Measurements from ENCODE around the gene SNTG2.
"Not testable (repeated sequence)": the region's sequence is repeated elsewhere in the genome, so short reads cannot be mapped to it uniquely, and the experiment has no call there.

Gene SNTG2

GRCh38 chr2:1091895-1092585, 141.4 kb downstream of the SNTG2 start:
- no peak overlapping the region for H3K27ac Mint-ChIP-seq
- H3K9me3 Mint-ChIP-seq = no peaks in the 10 kb centered on the region
- H3K4me3 Mint-ChIP-seq = no peak overlapping the region
- peaks cover 0 to 2% of the 10 kb centered on the region in 2 donors for H3K4me1 Mint-ChIP-seq (ENCODE audit: low read depth in 2 of 2)
- no peak for DNase-seq
- no peak for ATAC-seq (replicated peaks)
- peaks cover 7 to 8% of the 10 kb centered on the region in 2 donors for H3K27me3 Mint-ChIP-seq
- H3K36me3 Mint-ChIP-seq (ENCODE audit: insufficient read depth) = no peaks in the 10 kb centered on the region

- not testable (repeated sequence) for H3K36me3 Mint-ChIP-seq (ENCODE audit: insufficient read depth); H3K4me3 Mint-ChIP-seq; H3K4me1 Mint-ChIP-seq (ENCODE audit: low read depth in 2 of 2); ATAC-seq (replicated peaks); H3K27me3 Mint-ChIP-seq; H3K9me3 Mint-ChIP-seq; DNase-seq; H3K27ac Mint-ChIP-seq
Measured at GRCh38 chr2:1093668-1094067, 143.0 kb downstream of the SNTG2 start.

- Mint-ChIP-seq H3K9me3 (no peaks in the 10 kb centered on the region), H3K4me3 (no peak overlapping the region), H3K36me3 (ENCODE audit: insufficient read depth) (no peaks in the 10 kb centered on the region), H3K27me3 (peaks cover 0 to 4% of the 10 kb centered on the region in 2 donors), H3K27ac (no peak overlapping the region), H3K4me1 (ENCODE audit: low read depth in 2 of 2) (peaks cover 0 to 2% of the 10 kb centered on the region in 2 donors)
- ATAC-seq (replicated peaks) (no peak), DNase-seq (no peak)
Measured at GRCh38 chr2:1097101-1097500, 146.5 kb downstream of the SNTG2 start.

GRCh38 chr2:1099418-1099817, 148.8 kb downstream of the SNTG2 start:
- Mint-ChIP-seq H3K36me3 (ENCODE audit: insufficient read depth) (no peaks in the 10 kb centered on the region), H3K4me1 (ENCODE audit: low read depth in 2 of 2) (no peaks in the 10 kb centered on the region), H3K9me3 (no peaks in the 10 kb centered on the region), H3K4me3 (no peak overlapping the region), H3K27ac (no peak overlapping the region), H3K27me3 (peaks cover 0 to 5% of the 10 kb centered on the region in 2 donors)
- ATAC-seq (replicated peaks) (no peak), DNase-seq (no peak)

GRCh38 chr2:1101011-1101782, 150.5 kb downstream of the SNTG2 start:
- no peaks in the 10 kb centered on the region for H3K4me1 Mint-ChIP-seq (ENCODE audit: low read depth in 2 of 2)
- H3K9me3 Mint-ChIP-seq = no peaks in the 10 kb centered on the region
- H3K36me3 Mint-ChIP-seq (ENCODE audit: insufficient read depth) = no peaks in the 10 kb centered on the region
- H3K27ac Mint-ChIP-seq = no peak overlapping the region
- H3K27me3 Mint-ChIP-seq = peaks cover 0 to 5% of the 10 kb centered on the region in 2 donors
- H3K4me3 Mint-ChIP-seq = no peak overlapping the region
- DNase-seq = no peak
- no peak for ATAC-seq (replicated peaks)

GRCh38 chr2:1101982-1102590, 151.4 kb downstream of the SNTG2 start:
- Mint-ChIP-seq H3K4me3 (no peak overlapping the region), H3K9me3 (no peaks in the 10 kb centered on the region), H3K27me3 (peaks cover 0 to 5% of the 10 kb centered on the region in 2 donors), H3K36me3 (ENCODE audit: insufficient read depth) (no peaks in the 10 kb centered on the region), H3K27ac (no peak overlapping the region), H3K4me1 (ENCODE audit: low read depth in 2 of 2) (no peaks in the 10 kb centered on the region)
- DNase-seq (no peak), ATAC-seq (replicated peaks) (no peak)

- H3K4me1 Mint-ChIP-seq (ENCODE audit: low read depth in 2 of 2) = no peaks in the 10 kb centered on the region
- no peak overlapping the region for H3K27ac Mint-ChIP-seq
- DNase-seq = no peak
- H3K27me3 Mint-ChIP-seq = peaks cover 0 to 5% of the 10 kb centered on the region in 2 donors
- no peaks in the 10 kb centered on the region for H3K9me3 Mint-ChIP-seq
- H3K4me3 Mint-ChIP-seq = no peak overlapping the region
- no peak for ATAC-seq (replicated peaks)
- H3K36me3 Mint-ChIP-seq (ENCODE audit: insufficient read depth) = no peaks in the 10 kb centered on the region
Measured at GRCh38 chr2:1104364-1104763, 153.7 kb downstream of the SNTG2 start.

- not testable (repeated sequence) for H3K27ac Mint-ChIP-seq; H3K9me3 Mint-ChIP-seq; H3K4me3 Mint-ChIP-seq; H3K36me3 Mint-ChIP-seq (ENCODE audit: insufficient read depth); H3K27me3 Mint-ChIP-seq; ATAC-seq (replicated peaks); H3K4me1 Mint-ChIP-seq (ENCODE audit: low read depth in 2 of 2); DNase-seq
Measured at GRCh38 chr2:1106344-1106743, 155.7 kb downstream of the SNTG2 start.

GRCh38 chr2:1115843-1116539, 165.3 kb downstream of the SNTG2 start:
- H3K9me3 Mint-ChIP-seq = peaks cover 14 to 27% of the 10 kb centered on the region in 2 donors
- peaks cover 0 to 17% of the 10 kb centered on the region in 2 donors for H3K27me3 Mint-ChIP-seq
- no peaks in the 10 kb centered on the region for H3K36me3 Mint-ChIP-seq (ENCODE audit: insufficient read depth)
- ATAC-seq (replicated peaks) (no peak), DNase-seq (no peak)
- no peak overlapping the region for H3K27ac Mint-ChIP-seq
- peaks cover 0 to 3% of the 10 kb centered on the region in 2 donors for H3K4me1 Mint-ChIP-seq (ENCODE audit: low read depth in 2 of 2)
- H3K4me3 Mint-ChIP-seq = no peak overlapping the region

GRCh38 chr2:1117569-1117968, 166.9 kb downstream of the SNTG2 start:
- H3K36me3 Mint-ChIP-seq (ENCODE audit: insufficient read depth) = no peaks in the 10 kb centered on the region
- ATAC-seq (replicated peaks) = no peak
- peaks cover 0 to 3% of the 10 kb centered on the region in 2 donors for H3K4me1 Mint-ChIP-seq (ENCODE audit: low read depth in 2 of 2)
- peaks cover 0 to 17% of the 10 kb centered on the region in 2 donors for H3K27me3 Mint-ChIP-seq
- DNase-seq = no peak
- H3K27ac Mint-ChIP-seq = no peak overlapping the region
- H3K9me3 Mint-ChIP-seq = peaks cover 10 to 14% of the 10 kb centered on the region in 2 donors
- H3K4me3 Mint-ChIP-seq = no peak overlapping the region

GRCh38 chr2:1125217-1125616, 174.6 kb downstream of the SNTG2 start:
- no peaks in the 10 kb centered on the region for H3K4me1 Mint-ChIP-seq (ENCODE audit: low read depth in 2 of 2)
- no peak for ATAC-seq (replicated peaks)
- no peaks in the 10 kb centered on the region for H3K27me3 Mint-ChIP-seq

GRCh38 chr2:1125633-1126370, 175.2 kb downstream of the SNTG2 start:
- no peak for ATAC-seq (replicated peaks)
- no peaks in the 10 kb centered on the region for H3K9me3 Mint-ChIP-seq
- H3K27me3 Mint-ChIP-seq = no peaks in the 10 kb centered on the region
- H3K4me1 Mint-ChIP-seq (ENCODE audit: low read depth in 2 of 2) = no peaks in the 10 kb centered on the region
- no peak overlapping the region for H3K4me3 Mint-ChIP-seq
- H3K36me3 Mint-ChIP-seq (ENCODE audit: insufficient read depth) = no peaks in the 10 kb centered on the region
- H3K27ac Mint-ChIP-seq = no peak overlapping the region
- DNase-seq = no peak

More at GRCh38 chr2:1125217-1125616, 174.6 kb downstream of the SNTG2 start:
- Mint-ChIP-seq H3K4me3 (no peak overlapping the region), H3K36me3 (ENCODE audit: insufficient read depth) (no peaks in the 10 kb centered on the region), H3K27ac (no peak overlapping the region), H3K9me3 (no peaks in the 10 kb centered on the region)
- no peak for DNase-seq

GRCh38 chr2:1129982-1130381, 179.3 kb downstream of the SNTG2 start:
- ATAC-seq (replicated peaks) = no peak
- no peaks in the 10 kb centered on the region for H3K36me3 Mint-ChIP-seq (ENCODE audit: insufficient read depth)
- peaks cover 5 to 6% of the 10 kb centered on the region in 2 donors for H3K27me3 Mint-ChIP-seq
- DNase-seq = no peak
- no peak overlapping the region for H3K27ac Mint-ChIP-seq
- H3K4me3 Mint-ChIP-seq = no peak overlapping the region
- H3K9me3 Mint-ChIP-seq = no peaks in the 10 kb centered on the region
- H3K4me1 Mint-ChIP-seq (ENCODE audit: low read depth in 2 of 2) = peaks cover 0 to 4% of the 10 kb centered on the region in 2 donors
